ENCODE results near the gene GALNT11. TPM values are rescaled to one million over a fixed set of nuclear protein-coding genes. Genes with fewer than 3 reads are reported as not detected.
"Not testable (repeated sequence)": the region's sequence is repeated elsewhere in the genome, so short reads cannot be mapped to it uniquely, and the experiment has no call there.

GALNT11 gene
- total RNA-seq, 1 donor from 2014 or later: 23.0 TPM

DNA sequence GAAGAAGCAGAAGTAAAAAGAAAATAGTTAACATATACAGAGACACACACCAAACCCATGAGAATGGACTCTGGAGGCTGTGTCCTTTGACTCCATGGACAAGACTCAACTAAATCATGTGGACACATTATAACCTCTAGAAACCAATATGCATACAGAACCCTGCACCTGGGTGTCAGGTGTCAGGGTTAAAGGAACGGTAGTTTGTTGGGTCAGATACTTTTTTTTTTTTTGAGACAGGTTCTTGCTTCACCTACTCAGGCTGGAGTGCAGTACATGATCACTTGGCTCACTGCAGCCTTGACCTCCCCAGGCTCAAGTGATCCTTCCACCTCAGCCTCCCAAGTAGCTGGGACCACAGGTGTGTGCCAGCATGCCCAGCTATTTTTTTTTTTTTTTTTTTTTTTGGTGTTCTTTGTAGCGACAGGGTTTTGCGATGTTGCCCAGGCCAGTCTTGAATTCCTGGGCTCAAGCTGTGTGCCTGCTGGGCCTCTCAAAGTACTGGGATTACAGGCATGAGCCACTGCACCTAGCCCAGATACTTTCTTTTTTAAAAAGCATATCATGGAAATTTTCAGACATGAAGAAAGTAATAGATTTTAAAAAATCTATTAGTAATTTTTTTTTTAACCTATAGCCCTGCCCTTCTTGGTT, 31.3 kb downstream of the GALNT11 start:
- Mint-ChIP-seq H3K4me1 (ENCODE audit: low read depth, unreplicated experiment) (peaks cover 6% of the 10 kb centered on the region), H3K4me3 (ENCODE audit: unreplicated experiment) (no peak overlapping the region), H3K9me3 (ENCODE audit: unreplicated experiment) (peaks cover 1% of the 10 kb centered on the region), H3K27me3 (ENCODE audit: low read depth, unreplicated experiment) (no peaks in the 10 kb centered on the region), H3K27ac (ENCODE audit: unreplicated experiment) (no peak overlapping the region), H3K36me3 (ENCODE audit: low read depth, unreplicated experiment) (peaks cover 2% of the 10 kb centered on the region)
- DNase-seq (ENCODE audit: low read depth) (no peak), FAIRE-seq (no peak)
- Histone ChIP-seq H3K79me2 (ENCODE audit: insufficient read depth, low read length) (peaks cover 16% of the 10 kb centered on the region), H3K4me1 (ENCODE audit: insufficient read depth, low read length) (peaks cover 7% of the 10 kb centered on the region), H3K9ac (ENCODE audit: low read length) (no peak overlapping the region), H3K4me2 (ENCODE audit: low read length) (no peak overlapping the region), H3K36me3 (ENCODE audit: insufficient read depth, low read length) (no peaks in the 10 kb centered on the region), H3K4me3 (ENCODE audit: insufficient read depth, low read depth, low read length) (no peak overlapping the region), H2AFZ (ENCODE audit: low read depth, low read length) (no peak overlapping the region), H3K27ac (ENCODE audit: low read depth, low read length) (no peak overlapping the region), H3K27me3 (ENCODE audit: insufficient read depth, low read length) (no peaks in the 10 kb centered on the region), H4K20me1 (ENCODE audit: insufficient read depth, low read length) (peaks cover 22% of the 10 kb centered on the region), H3K9me3 (ENCODE audit: insufficient read depth, low read depth, low read length) (no peaks in the 10 kb centered on the region)
- TF ChIP-seq EZH2 (IDR thresholded peaks at IDR 0.05; ENCODE audit: insufficient read depth, low read length): no peak
- TF ChIP-seq, protein P1, sequence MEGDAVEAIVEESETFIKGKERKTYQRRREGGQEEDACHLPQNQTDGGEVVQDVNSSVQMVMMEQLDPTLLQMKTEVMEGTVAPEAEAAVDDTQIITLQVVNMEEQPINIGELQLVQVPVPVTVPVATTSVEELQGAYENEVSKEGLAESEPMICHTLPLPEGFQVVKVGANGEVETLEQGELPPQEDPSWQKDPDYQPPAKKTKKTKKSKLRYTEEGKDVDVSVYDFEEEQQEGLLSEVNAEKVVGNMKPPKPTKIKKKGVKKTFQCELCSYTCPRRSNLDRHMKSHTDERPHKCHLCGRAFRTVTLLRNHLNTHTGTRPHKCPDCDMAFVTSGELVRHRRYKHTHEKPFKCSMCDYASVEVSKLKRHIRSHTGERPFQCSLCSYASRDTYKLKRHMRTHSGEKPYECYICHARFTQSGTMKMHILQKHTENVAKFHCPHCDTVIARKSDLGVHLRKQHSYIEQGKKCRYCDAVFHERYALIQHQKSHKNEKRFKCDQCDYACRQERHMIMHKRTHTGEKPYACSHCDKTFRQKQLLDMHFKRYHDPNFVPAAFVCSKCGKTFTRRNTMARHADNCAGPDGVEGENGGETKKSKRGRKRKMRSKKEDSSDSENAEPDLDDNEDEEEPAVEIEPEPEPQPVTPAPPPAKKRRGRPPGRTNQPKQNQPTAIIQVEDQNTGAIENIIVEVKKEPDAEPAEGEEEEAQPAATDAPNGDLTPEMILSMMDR (IDR thresholded peaks at IDR 0.05; ENCODE audit: insufficient read depth, low read depth, low read length): no peak

DNA sequence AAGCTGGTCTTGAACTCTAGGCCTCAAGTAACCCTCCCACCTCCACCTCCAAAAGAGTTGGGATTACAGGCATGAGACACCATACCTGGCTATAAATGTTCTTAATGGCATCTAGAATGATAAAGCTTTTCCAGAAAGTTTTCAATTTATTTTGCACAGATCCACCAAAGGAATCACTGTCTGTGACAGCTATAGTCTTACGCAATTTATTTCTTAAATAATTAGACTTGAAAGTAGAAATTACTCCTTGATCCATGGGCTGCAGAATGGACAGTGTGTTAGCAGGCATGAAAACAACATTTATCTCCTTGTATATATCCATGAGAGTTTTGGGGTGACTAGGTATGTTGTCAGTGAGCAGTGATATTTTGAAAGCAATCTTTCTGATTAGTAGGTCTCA, 33.8 kb downstream of the GALNT11 start:
- DNase-seq (ENCODE audit: low read depth): no peak
- H3K27ac Mint-ChIP-seq (ENCODE audit: unreplicated experiment): no peak overlapping the region

DNA sequence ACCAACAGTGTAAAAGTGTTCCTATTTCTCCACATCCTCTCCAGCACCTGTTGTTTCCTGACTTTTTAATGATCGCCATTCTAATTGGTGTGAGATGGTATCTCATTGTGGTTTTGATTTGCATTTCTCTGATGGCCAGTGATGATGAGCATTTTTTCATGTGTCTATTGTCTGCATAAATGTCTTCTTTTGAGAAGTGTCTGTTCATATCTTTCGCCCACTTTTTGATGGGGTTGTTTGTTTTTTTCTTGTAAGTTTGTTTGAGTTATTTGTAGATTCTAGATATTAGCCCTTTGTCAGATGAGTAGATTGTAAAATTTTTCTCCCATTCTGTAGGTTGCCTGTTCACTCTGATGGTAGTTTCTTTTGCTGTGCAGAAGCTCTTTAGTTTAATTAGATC, 35.6 kb downstream of the GALNT11 start:
- H3K9me3 ChIP-seq (ENCODE audit: insufficient read depth, low read depth, low read length); H3K4me1 ChIP-seq (ENCODE audit: insufficient read depth, low read length); H3K36me3 ChIP-seq (ENCODE audit: insufficient read depth, low read length); H3K9ac ChIP-seq (ENCODE audit: low read length); H3K27ac Mint-ChIP-seq (ENCODE audit: unreplicated experiment); H3K9me3 Mint-ChIP-seq (ENCODE audit: unreplicated experiment); FAIRE-seq; H3K4me3 ChIP-seq (ENCODE audit: insufficient read depth, low read depth, low read length); H3K4me1 Mint-ChIP-seq (ENCODE audit: low read depth, unreplicated experiment); H3K79me2 ChIP-seq (ENCODE audit: insufficient read depth, low read length); H2AFZ ChIP-seq (ENCODE audit: low read depth, low read length); H3K27ac ChIP-seq (ENCODE audit: low read depth, low read length); H3K36me3 Mint-ChIP-seq (ENCODE audit: low read depth, unreplicated experiment); DNase-seq (ENCODE audit: low read depth); H3K4me2 ChIP-seq (ENCODE audit: low read length); H3K27me3 ChIP-seq (ENCODE audit: insufficient read depth, low read length); H3K4me3 Mint-ChIP-seq (ENCODE audit: unreplicated experiment); H3K27me3 Mint-ChIP-seq (ENCODE audit: low read depth, unreplicated experiment): not testable (repeated sequence)
- H4K20me1 ChIP-seq (ENCODE audit: insufficient read depth, low read length): peaks cover 16% of the 10 kb centered on the region

More for the DNA sequence above, 33.8 kb downstream of the GALNT11 start:
- H3K36me3 Mint-ChIP-seq (ENCODE audit: low read depth, unreplicated experiment): peaks cover 2% of the 10 kb centered on the region
- Histone ChIP-seq H3K9me3 (ENCODE audit: insufficient read depth, low read depth, low read length) (no peaks in the 10 kb centered on the region), H3K27ac (ENCODE audit: low read depth, low read length) (no peak overlapping the region), H3K4me2 (ENCODE audit: low read length) (no peak overlapping the region), H2AFZ (ENCODE audit: low read depth, low read length) (no peak overlapping the region), H4K20me1 (ENCODE audit: insufficient read depth, low read length) (peaks cover 16% of the 10 kb centered on the region), H3K4me1 (ENCODE audit: insufficient read depth, low read length) (peaks cover 7% of the 10 kb centered on the region), H3K4me3 (ENCODE audit: insufficient read depth, low read depth, low read length) (no peak overlapping the region), H3K27me3 (ENCODE audit: insufficient read depth, low read length) (no peaks in the 10 kb centered on the region), H3K79me2 (ENCODE audit: insufficient read depth, low read length) (peaks cover 4% of the 10 kb centered on the region), H3K36me3 (ENCODE audit: insufficient read depth, low read length) (no peaks in the 10 kb centered on the region), H3K9ac (ENCODE audit: low read length) (no peak overlapping the region)
- H3K27me3 Mint-ChIP-seq (ENCODE audit: low read depth, unreplicated experiment): no peaks in the 10 kb centered on the region
- TF ChIP-seq, protein P1 (IDR thresholded peaks at IDR 0.05; ENCODE audit: insufficient read depth, low read depth, low read length): no peak
- no peak for TF ChIP-seq EZH2 (IDR thresholded peaks at IDR 0.05; ENCODE audit: insufficient read depth, low read length)
- FAIRE-seq: no peak
- H3K9me3 Mint-ChIP-seq (ENCODE audit: unreplicated experiment): peaks cover 2% of the 10 kb centered on the region
- H3K4me1 Mint-ChIP-seq (ENCODE audit: low read depth, unreplicated experiment): peaks cover 6% of the 10 kb centered on the region
- no peak overlapping the region for H3K4me3 Mint-ChIP-seq (ENCODE audit: unreplicated experiment)

DNA sequence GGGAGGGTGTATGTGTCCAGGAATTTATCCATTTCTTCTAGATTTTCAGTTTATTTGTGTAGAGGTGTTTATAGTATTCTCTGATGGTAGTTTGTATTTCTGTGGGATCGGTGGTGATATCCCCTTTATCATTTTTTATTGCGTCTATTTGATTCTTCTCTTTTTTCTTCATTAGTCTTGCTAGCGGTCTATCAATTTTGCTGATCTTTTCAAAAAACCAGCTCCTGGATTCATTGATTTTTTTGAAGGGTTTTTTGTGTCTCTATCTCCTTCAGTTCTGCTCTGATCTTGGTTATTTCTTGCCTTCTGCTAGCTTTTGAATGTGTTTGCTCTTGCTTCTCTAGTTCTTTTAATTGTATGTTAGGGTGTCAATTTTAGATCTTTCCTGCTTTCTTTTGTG, 37.7 kb downstream of the GALNT11 start:
- H3K36me3 Mint-ChIP-seq (ENCODE audit: low read depth, unreplicated experiment); H3K27me3 ChIP-seq (ENCODE audit: insufficient read depth, low read length); H3K79me2 ChIP-seq (ENCODE audit: insufficient read depth, low read length); H3K36me3 ChIP-seq (ENCODE audit: insufficient read depth, low read length); H3K4me1 Mint-ChIP-seq (ENCODE audit: low read depth, unreplicated experiment); H3K9ac ChIP-seq (ENCODE audit: low read length); H4K20me1 ChIP-seq (ENCODE audit: insufficient read depth, low read length); H3K9me3 ChIP-seq (ENCODE audit: insufficient read depth, low read depth, low read length); FAIRE-seq; H3K4me3 Mint-ChIP-seq (ENCODE audit: unreplicated experiment); H3K27me3 Mint-ChIP-seq (ENCODE audit: low read depth, unreplicated experiment); DNase-seq (ENCODE audit: low read depth); H3K27ac Mint-ChIP-seq (ENCODE audit: unreplicated experiment); H3K4me3 ChIP-seq (ENCODE audit: insufficient read depth, low read depth, low read length); H3K4me1 ChIP-seq (ENCODE audit: insufficient read depth, low read length); H2AFZ ChIP-seq (ENCODE audit: low read depth, low read length); H3K4me2 ChIP-seq (ENCODE audit: low read length); H3K27ac ChIP-seq (ENCODE audit: low read depth, low read length): not testable (repeated sequence)
- H3K9me3 Mint-ChIP-seq (ENCODE audit: unreplicated experiment): peaks cover 12% of the 10 kb centered on the region

DNA sequence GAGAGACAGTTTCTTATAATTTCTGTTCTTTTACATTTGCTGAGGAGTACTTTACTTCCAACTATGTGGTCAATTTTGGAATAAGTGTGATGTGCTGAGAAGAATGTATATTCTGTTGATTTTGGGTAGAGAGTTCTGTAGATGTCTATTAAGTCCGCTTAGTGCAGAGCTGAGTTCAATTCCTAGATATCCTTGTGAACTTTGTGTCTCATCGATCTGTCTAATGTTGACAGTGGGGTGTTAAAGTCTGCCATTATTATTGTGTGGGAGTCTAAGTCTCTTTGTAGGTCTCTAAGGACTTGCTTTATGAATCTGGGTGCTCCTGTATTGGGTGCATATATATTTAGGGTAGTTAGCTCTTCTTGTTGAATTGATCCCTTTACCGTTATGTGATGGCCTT, 38.3 kb downstream of the GALNT11 start:
- H3K4me1 Mint-ChIP-seq (ENCODE audit: low read depth, unreplicated experiment); H3K9me3 ChIP-seq (ENCODE audit: insufficient read depth, low read depth, low read length); H3K4me3 ChIP-seq (ENCODE audit: insufficient read depth, low read depth, low read length); DNase-seq (ENCODE audit: low read depth); H3K27ac ChIP-seq (ENCODE audit: low read depth, low read length); H3K79me2 ChIP-seq (ENCODE audit: insufficient read depth, low read length); H3K27ac Mint-ChIP-seq (ENCODE audit: unreplicated experiment); H3K9ac ChIP-seq (ENCODE audit: low read length); H2AFZ ChIP-seq (ENCODE audit: low read depth, low read length); H3K36me3 ChIP-seq (ENCODE audit: insufficient read depth, low read length); H3K27me3 ChIP-seq (ENCODE audit: insufficient read depth, low read length); H3K27me3 Mint-ChIP-seq (ENCODE audit: low read depth, unreplicated experiment); H3K4me3 Mint-ChIP-seq (ENCODE audit: unreplicated experiment); H4K20me1 ChIP-seq (ENCODE audit: insufficient read depth, low read length); H3K4me1 ChIP-seq (ENCODE audit: insufficient read depth, low read length); FAIRE-seq; H3K4me2 ChIP-seq (ENCODE audit: low read length); H3K36me3 Mint-ChIP-seq (ENCODE audit: low read depth, unreplicated experiment): not testable (repeated sequence)
- peaks cover 12% of the 10 kb centered on the region for H3K9me3 Mint-ChIP-seq (ENCODE audit: unreplicated experiment)

Measured in astrocyte (in vitro differentiated cells and primary cell).